ENCODE results near the gene TSEN2. TPM values are rescaled to one million over a fixed set of nuclear protein-coding genes. Genes with fewer than 3 reads are reported as not detected.

The TSEN2 gene
- total RNA-seq, 4 donors from 2014 or later = 13.6 to 26.1 (median 15.3) TPM

- WGBS = 89% methylated on average over 5 of the region's 5 CpGs
- no peak overlapping the region for H3K4me3 ChIP-seq
- no peaks in the 10 kb centered on the region for H3K27me3 ChIP-seq
- no peaks in the 10 kb centered on the region for H3K9me3 ChIP-seq
- no peak for TF ChIP-seq POLR2AphosphoS5 (IDR thresholded peaks at IDR 0.05)
- H3K4me1 ChIP-seq = no peaks in the 10 kb centered on the region
- no peak overlapping the region for H3K27ac ChIP-seq
- H3K36me3 ChIP-seq = no peaks in the 10 kb centered on the region
- DNase-seq (ENCODE audit: low spot score in 2 of 2) = no peak
Observed at GRCh38 chr3:12470111-12470510, 14.2 kb upstream of the TSEN2 start.

GRCh38 chr3:12470680-12471079 is 13.6 kb upstream of the TSEN2 start:
- no peak overlapping the region for H3K4me3 ChIP-seq
- peaks cover under 1% of the 10 kb centered on the region for H3K4me1 ChIP-seq
- H3K27ac ChIP-seq = no peak overlapping the region
- no peaks in the 10 kb centered on the region for H3K27me3 ChIP-seq
- WGBS = 89% methylated on average over 3 of the region's 3 CpGs
- TF ChIP-seq CTCF (IDR thresholded peaks at IDR 0.05) (no peak), POLR2A (IDR thresholded peaks at IDR 0.05) (no peak), EP300 (IDR thresholded peaks at IDR 0.05) (no peak), POLR2AphosphoS5 (IDR thresholded peaks at IDR 0.05) (no peak)
- H3K36me3 ChIP-seq = no peaks in the 10 kb centered on the region
- H3K9me3 ChIP-seq = no peaks in the 10 kb centered on the region
- DNase-seq (ENCODE audit: low spot score in 2 of 2) = no peak

- TF ChIP-seq POLR2A (IDR thresholded peaks at IDR 0.05) = no peak
- no peak for TF ChIP-seq CTCF (IDR thresholded peaks at IDR 0.05)
- TF ChIP-seq POLR2AphosphoS5 (IDR thresholded peaks at IDR 0.05) = no peak
- TF ChIP-seq EP300 (IDR thresholded peaks at IDR 0.05) = no peak
- 43% methylated on average over 11 of the region's 11 CpGs for WGBS
- Histone ChIP-seq H3K4me3 (no peak overlapping the region), H3K27ac (no peak overlapping the region), H3K27me3 (no peaks in the 10 kb centered on the region), H3K9me3 (no peaks in the 10 kb centered on the region), H3K36me3 (no peaks in the 10 kb centered on the region), H3K4me1 (peaks cover 6% of the 10 kb centered on the region)
- DNase-seq (ENCODE audit: low spot score in 2 of 2) = no peak
Observed at GRCh38 chr3:12471241-12471640, 13.0 kb upstream of the TSEN2 start.

- H3K4me1 ChIP-seq = peaks cover 6% of the 10 kb centered on the region
- H3K4me3 ChIP-seq = no peak overlapping the region
- H3K36me3 ChIP-seq = no peaks in the 10 kb centered on the region
- H3K27ac ChIP-seq = no peak overlapping the region
- no peaks in the 10 kb centered on the region for H3K9me3 ChIP-seq
- no peaks in the 10 kb centered on the region for H3K27me3 ChIP-seq
- peak in 1 of 2 donors; percentile 18 for DNase-seq (ENCODE audit: low spot score in 2 of 2)
- WGBS = 86% methylated on average over 11 of the region's 11 CpGs
- TF ChIP-seq POLR2AphosphoS5 (IDR thresholded peaks at IDR 0.05) = no peak
- no peak for TF ChIP-seq CTCF (IDR thresholded peaks at IDR 0.05)
- TF ChIP-seq EP300 (IDR thresholded peaks at IDR 0.05) = no peak
- TF ChIP-seq POLR2A (IDR thresholded peaks at IDR 0.05) = no peak
Observed at GRCh38 chr3:12472000-12472610, 12.2 kb upstream of the TSEN2 start.

- WGBS = 84% methylated on average over 5 of the region's 5 CpGs
- peaks cover 6% of the 10 kb centered on the region for H3K4me1 ChIP-seq
Observed at GRCh38 chr3:12472796-12473195, 11.5 kb upstream of the TSEN2 start.

More at GRCh38 chr3:12472796-12473195, 11.5 kb upstream of the TSEN2 start:
- peak in 1 of 2 donors; percentile 45 for DNase-seq (ENCODE audit: low spot score in 2 of 2)
- Histone ChIP-seq H3K27me3 (no peaks in the 10 kb centered on the region), H3K9me3 (no peaks in the 10 kb centered on the region), H3K36me3 (no peaks in the 10 kb centered on the region), H3K27ac (no peak overlapping the region), H3K4me3 (no peak overlapping the region)
- TF ChIP-seq POLR2A (IDR thresholded peaks at IDR 0.05) (no peak), POLR2AphosphoS5 (IDR thresholded peaks at IDR 0.05) (no peak), CTCF (IDR thresholded peaks at IDR 0.05) (no peak), EP300 (IDR thresholded peaks at IDR 0.05) (no peak)

Measured in suprapubic skin (tissue), 4 donors.